GM12878 (cell line): ENCODE results near the gene LNX2. TPM values are rescaled to one million over a fixed set of nuclear protein-coding genes. Genes with fewer than 3 reads are reported as not detected.

Experiments used
- ATAC-seq: fragments of 200-7000 bp; cut with Tn5 transposase; 3 replicates; pipeline ENCODE4 v1.9.1; 2020; ENCODE audit warnings: mild to moderate bottlenecking, moderate library complexity
- BruUV-seq: library from RNA; stranded (reverse); fragments of 400-500 nt; replicated peaks from 2 replicates; lab custom pipeline; 2021; lab: Mats Ljungman, UMichigan
- CTCF ChIA-PET: fragments of 300-600 bp; sonication (Branson Sonifier 250); formaldehyde crosslinking; extraction: SDS; loops from one replicate; lab custom pipeline; 2021; ENCODE audit warnings: inconsistent platforms; lab: Yijun Ruan, JAX
- POLR2A ChIA-PET: fragments of 350-600 bp; formaldehyde crosslinking; extraction: SDS; loops from one replicate; lab custom pipeline; 2021; ENCODE audit warnings: inconsistent platforms; lab: Charles Lee
- RAD21 ChIA-PET: fragments of 300-600 bp; sonication (Branson Sonifier 250); formaldehyde crosslinking; loops from one replicate; lab custom pipeline; 2023; ENCODE audit warnings: antibody characterized with exemption; ENCODE audit not compliant: unreplicated experiment; lab: Charles Lee
- SMC1A ChIA-PET: fragments of 300-600 bp; sonication (Branson Sonifier 250); formaldehyde crosslinking; loops from one replicate; lab custom pipeline; 2023; ENCODE audit not compliant: unreplicated experiment, uncharacterized antibody; lab: Charles Lee
- DNase-seq: peaks from one replicate; pipeline ENCODE4 v3.0.0-alpha.2; 2011; ENCODE audit warnings: low read depth, low spot score
- FAIRE-seq: peaks from 3 replicates; lab custom pipeline; 2011; peaks lifted over from hg19 to GRCh38; lab: Jason Lieb, UNC
- H2AFZ ChIP-seq: 2 replicates; pipeline ENCODE4 v1.6.0; 2011; ENCODE audit warnings: low read depth, low read length, control low read depth; ENCODE audit not compliant: control insufficient read depth
- H3K27ac ChIP-seq: 2 replicates; pipeline ENCODE4 v1.5.1; 2011; ENCODE audit warnings: control low read depth; ENCODE audit not compliant: control insufficient read depth, insufficient read depth
- H3K27me3 ChIP-seq, 2 experiments: replicated peaks in 1 of 2; 2 replicates each; pipeline versions ENCODE4 v1.6.0 to v1.6.1; 2011; ENCODE audit warnings: low read length in 1 of 2; ENCODE audit not compliant: control insufficient read depth in 2 of 2, insufficient read depth in 2 of 2
- H3K36me3 ChIP-seq, 2 experiments: 2 replicates each; pipeline ENCODE4 v1.5.1; 2011; ENCODE audit warnings: low read length in 1 of 2; ENCODE audit not compliant: control insufficient read depth in 2 of 2, insufficient read depth in 2 of 2
- H3K4me1 ChIP-seq: 2 replicates; pipeline ENCODE4 v1.6.1; 2011; ENCODE audit warnings: mild to moderate bottlenecking, low read length, moderate library complexity, mixed read lengths; ENCODE audit not compliant: control insufficient read depth, insufficient read depth
- H3K4me2 ChIP-seq: 2 replicates; pipeline ENCODE4 v1.6.0; 2011; ENCODE audit warnings: control low read depth; ENCODE audit not compliant: control insufficient read depth, insufficient read depth
- H3K4me3 ChIP-seq: fragments of 200-600 bp; sonication (generic); 2 replicates; pipeline ENCODE4 v1.5.1; 2016
- H3K79me2 ChIP-seq: 2 replicates; pipeline ENCODE4 v1.6.0; 2011; ENCODE audit warnings: low read length; ENCODE audit not compliant: control insufficient read depth, insufficient read depth
- H3K9ac ChIP-seq: 2 replicates; pipeline ENCODE4 v1.8.0; 2011; ENCODE audit warnings: low read length, control low read depth, mixed read lengths; ENCODE audit not compliant: control insufficient read depth, insufficient read depth
- H3K9me3 ChIP-seq: replicated peaks from 3 replicates; pipeline ENCODE4 v1.5.1; 2011; ENCODE audit warnings: mild to moderate bottlenecking, low read length; ENCODE audit not compliant: control insufficient read depth, insufficient read depth
- H4K20me1 ChIP-seq: 2 replicates; pipeline ENCODE4 v1.6.0; 2011; ENCODE audit not compliant: control insufficient read depth, insufficient read depth
- ATF7 ChIP-seq: fragments of 450-650 bp; IDR thresholded peaks from 2 replicates; pipeline ENCODE4 v1.6.1; 2016; ENCODE audit warnings: low read depth, mild to moderate bottlenecking
- BACH1 ChIP-seq: fragments of 450-650 bp; IDR thresholded peaks from 2 replicates; pipeline ENCODE4 v1.6.1; 2017; ENCODE audit warnings: mild to moderate bottlenecking, borderline replicate concordance
- BMI1 ChIP-seq: fragments of 450-650 bp; IDR thresholded peaks from 2 replicates; pipeline ENCODE4 v1.6.1; 2016; ENCODE audit warnings: mild to moderate bottlenecking, moderate library complexity, borderline replicate concordance
- CBX5 ChIP-seq: sonication (generic); IDR thresholded peaks from 2 replicates; pipeline ENCODE4 v1.6.1; 2016; ENCODE audit warnings: low read depth, moderate library complexity, mild to moderate bottlenecking, inconsistent platforms
- HDAC2 ChIP-seq: fragments of 200-600 bp; sonication (generic); IDR thresholded peaks from 2 replicates; pipeline ENCODE4 v1.6.1; 2017
- JUNB ChIP-seq: IDR thresholded peaks from 2 replicates; pipeline ENCODE4 v1.6.1; 2016; ENCODE audit warnings: antibody characterized with exemption, mild to moderate bottlenecking
- MEF2A ChIP-seq: IDR thresholded peaks from 2 replicates; pipeline ENCODE4 v1.6.1; 2011; ENCODE audit warnings: low read depth, mild to moderate bottlenecking, low read length, moderate library complexity; ENCODE audit not compliant: insufficient read depth
- POLR2A ChIP-seq: IDR thresholded peaks from 2 replicates; pipeline ENCODE4 v1.6.1; 2011; ENCODE audit warnings: low read depth, mild to moderate bottlenecking, low read length
- POLR2AphosphoS2 ChIP-seq: IDR thresholded peaks from 2 replicates; pipeline ENCODE4 v1.6.1; 2011; ENCODE audit warnings: low read depth, mild to moderate bottlenecking, low read length, improper control_type of control experiment, moderate library complexity
- RAD51 ChIP-seq: fragments of 450-650 bp; IDR thresholded peaks from 2 replicates; pipeline ENCODE4 v1.6.1; 2016; ENCODE audit warnings: moderate library complexity, mild to moderate bottlenecking, inconsistent platforms
- SREBF2 ChIP-seq: IDR thresholded peaks from 2 replicates; pipeline ENCODE4 v1.6.1; 2012; ENCODE audit warnings: mild to moderate bottlenecking, low read length
- TARDBP ChIP-seq: IDR thresholded peaks from 2 replicates; pipeline ENCODE4 v1.6.1; 2016; ENCODE audit warnings: borderline replicate concordance
- TCF3 ChIP-seq: IDR thresholded peaks from 2 replicates; pipeline ENCODE4 v1.6.1; 2012; ENCODE audit warnings: low read depth, mild to moderate bottlenecking, low read length, borderline replicate concordance; ENCODE audit not compliant: insufficient read depth
- WGBS: methylation state at CpG from one replicate; pipeline ENCODE4 v1.1.6; 2016; ENCODE audit warnings: low lambda C conversion rate; ENCODE audit not compliant: insufficient replicate concordance, insufficient coverage; ENCODE audit errors: missing lambda C conversion rate; 5-methylcytosine and 5-hydroxymethylcytosine counted together
- in situ Hi-C: fragments of 300-500 bp; cut with MboI; formaldehyde crosslinking; loops from 9 replicates; pipeline ENCODE4 v1.14.3; 2018; ENCODE audit warnings: mixed read lengths
- intact Hi-C: fragments of 100-400 bp; cut with micrococcal nuclease; formaldehyde crosslinking; loops from one replicate; pipeline ENCODE4 v1.14.2; 2022; ENCODE audit not compliant: unreplicated experiment
- polyA plus RNA-seq, 11 experiments: library from polyadenylated mRNA; depleted of rRNA in 4 of 11; unstranded in 6 of 11; stranded (reverse) in 5 of 11; fragments of >200 nt; fragmentation: Nextera tagmentation in 4 of 11; fragmentation: Illumina TruSeq in 1 of 11; extraction: Ambion mirVana in 4 of 11; extraction: Trizol in 1 of 11; gene quantifications; 1 replicate in 1 of 11; 2 replicates in 10 of 11; pipeline versions ENCODE4 v1.2.1 to v1.2.3, GENCODE V29; 2011 to 2016; ENCODE audit warnings: inconsistent platforms in 2 of 11, missing spikeins in 2 of 11, low read depth in 1 of 11
- total RNA-seq, 4 experiments: library from RNA; depleted of rRNA in 3 of 4; stranded (reverse); fragments of >200 nt in 3 of 4; fragmentation: Illumina TruSeq in 1 of 4; extraction: Trizol in 1 of 4; gene quantifications; 2 replicates each; pipeline versions ENCODE4 v1.2.1 to v1.2.3, GENCODE V29; 2013 to 2021
- TF ChIP-seq, protein P1 (sequence below): IDR thresholded peaks from 2 replicates; pipeline ENCODE4 v1.6.1; 2011; ENCODE audit warnings: borderline replicate concordance, low read depth, mild to moderate bottlenecking, moderate library complexity, mixed read lengths, low read length; ENCODE audit not compliant: insufficient read depth; ENCODE audit errors: extremely low read length
- TF ChIP-seq, protein P2 (sequence below): fragments of 450-650 bp; conservative IDR thresholded peaks from 2 replicates; pipeline ENCODE4 v1.6.1; 2017; ENCODE audit warnings: mild to moderate bottlenecking, moderate library complexity
- TF ChIP-seq, protein P3 (sequence below): fragments of 450-650 bp; IDR thresholded peaks from 2 replicates; pipeline ENCODE4 v1.6.1; 2016; ENCODE audit warnings: mild to moderate bottlenecking
- TF ChIP-seq, protein P4 (sequence below): fragments of 450-650 bp; IDR thresholded peaks from 2 replicates; pipeline ENCODE4 v1.6.1; 2017; ENCODE audit warnings: mild to moderate bottlenecking, low read depth, inconsistent platforms; ENCODE audit not compliant: poor library complexity, severe bottlenecking

Gene LNX2
- total and polyA plus RNA-seq, 10 of the 15 experiments (the other 5 are each of a cell fraction or from before 2014, with no cell fraction given): 1.3 to 7.7 (median 4.4) TPM

DNA sequence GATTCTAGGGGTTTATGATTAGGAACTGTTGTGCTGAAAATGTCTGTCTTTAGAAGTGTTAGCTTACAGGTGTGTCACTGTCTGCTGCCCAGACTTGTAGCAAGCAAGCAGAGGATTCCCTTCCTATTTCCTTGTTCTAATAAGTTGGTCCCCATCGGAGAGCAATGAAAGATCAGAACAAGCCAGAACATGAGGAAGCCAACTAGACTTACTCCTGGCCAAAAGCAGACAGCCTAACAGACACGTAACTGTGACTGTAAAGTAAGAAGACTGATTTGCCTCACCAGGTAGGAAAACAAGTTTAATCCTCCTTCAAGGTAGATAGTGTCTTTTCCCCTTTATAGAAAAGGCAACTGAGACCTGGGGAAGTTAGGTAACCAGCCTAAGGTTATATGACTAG lies 13.9 kb upstream of the LNX2 start:
- Histone ChIP-seq H3K27me3 (no peaks in the 10 kb centered on the region), H4K20me1 (peaks cover 3% of the 10 kb centered on the region; the same call in 1 of the 2 replicates), H3K9me3 (no peaks in the 10 kb centered on the region), H3K9ac (no peak overlapping the region), H3K36me3 (peaks cover 0 to 13% of the 10 kb centered on the region in 2 experiments; a peak in 2 of 4 replicates), H3K79me2 (peaks cover 13% of the 10 kb centered on the region), H3K4me2 (no peak overlapping the region), H3K4me3 (no peak overlapping the region), H3K27ac (no peak overlapping the region), H3K4me1 (no peaks in the 10 kb centered on the region), H2AFZ (no peak overlapping the region)
- RAD21 ChIA-PET: interaction anchor here (0.8 kb wide), 1 partner anchor 28 kb away, joined by 3 read pairs; no protein-coding TSS in a partner anchor
- CTCF ChIA-PET: interaction anchor here (1.9 kb wide), 1 partner anchor 9 kb away, joined by 4 read pairs; no protein-coding TSS in a partner anchor
- DNase-seq (no peak), FAIRE-seq (no peak), ATAC-seq (no peak)
- POLR2A ChIA-PET: no interaction called here
- SMC1A ChIA-PET: interaction anchor here (0.7 to 1.5 kb wide), 3 partner anchors 12 to 36 kb away, joined by 3 to 4 read pairs (median 3); no protein-coding TSS in a partner anchor
- intact Hi-C loops: no loop called here
- WGBS: 71% methylated on average over 2 of the region's 2 CpGs
- no TSS peak for BruUV-seq
- TF ChIP-seq, protein P1, sequence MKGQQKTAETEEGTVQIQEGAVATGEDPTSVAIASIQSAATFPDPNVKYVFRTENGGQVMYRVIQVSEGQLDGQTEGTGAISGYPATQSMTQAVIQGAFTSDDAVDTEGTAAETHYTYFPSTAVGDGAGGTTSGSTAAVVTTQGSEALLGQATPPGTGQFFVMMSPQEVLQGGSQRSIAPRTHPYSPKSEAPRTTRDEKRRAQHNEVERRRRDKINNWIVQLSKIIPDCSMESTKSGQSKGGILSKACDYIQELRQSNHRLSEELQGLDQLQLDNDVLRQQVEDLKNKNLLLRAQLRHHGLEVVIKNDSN: no peak
- TF ChIP-seq BMI1 (no peak), TCF3 (no peak), TARDBP (no peak), POLR2AphosphoS2 (no peak), CBX5 (no peak), HDAC2 (no peak), MEF2A (no peak), BACH1 (no peak), POLR2A (no peak), RAD51 (no peak), SREBF2 (no peak), JUNB (no peak), ATF7 (no peak)
- TF ChIP-seq, protein P2, sequence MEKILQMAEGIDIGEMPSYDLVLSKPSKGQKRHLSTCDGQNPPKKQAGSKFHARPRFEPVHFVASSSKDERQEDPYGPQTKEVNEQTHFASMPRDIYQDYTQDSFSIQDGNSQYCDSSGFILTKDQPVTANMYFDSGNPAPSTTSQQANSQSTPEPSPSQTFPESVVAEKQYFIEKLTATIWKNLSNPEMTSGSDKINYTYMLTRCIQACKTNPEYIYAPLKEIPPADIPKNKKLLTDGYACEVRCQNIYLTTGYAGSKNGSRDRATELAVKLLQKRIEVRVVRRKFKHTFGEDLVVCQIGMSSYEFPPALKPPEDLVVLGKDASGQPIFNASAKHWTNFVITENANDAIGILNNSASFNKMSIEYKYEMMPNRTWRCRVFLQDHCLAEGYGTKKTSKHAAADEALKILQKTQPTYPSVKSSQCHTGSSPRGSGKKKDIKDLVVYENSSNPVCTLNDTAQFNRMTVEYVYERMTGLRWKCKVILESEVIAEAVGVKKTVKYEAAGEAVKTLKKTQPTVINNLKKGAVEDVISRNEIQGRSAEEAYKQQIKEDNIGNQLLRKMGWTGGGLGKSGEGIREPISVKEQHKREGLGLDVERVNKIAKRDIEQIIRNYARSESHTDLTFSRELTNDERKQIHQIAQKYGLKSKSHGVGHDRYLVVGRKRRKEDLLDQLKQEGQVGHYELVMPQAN: no peak
- TF ChIP-seq, protein P3, sequence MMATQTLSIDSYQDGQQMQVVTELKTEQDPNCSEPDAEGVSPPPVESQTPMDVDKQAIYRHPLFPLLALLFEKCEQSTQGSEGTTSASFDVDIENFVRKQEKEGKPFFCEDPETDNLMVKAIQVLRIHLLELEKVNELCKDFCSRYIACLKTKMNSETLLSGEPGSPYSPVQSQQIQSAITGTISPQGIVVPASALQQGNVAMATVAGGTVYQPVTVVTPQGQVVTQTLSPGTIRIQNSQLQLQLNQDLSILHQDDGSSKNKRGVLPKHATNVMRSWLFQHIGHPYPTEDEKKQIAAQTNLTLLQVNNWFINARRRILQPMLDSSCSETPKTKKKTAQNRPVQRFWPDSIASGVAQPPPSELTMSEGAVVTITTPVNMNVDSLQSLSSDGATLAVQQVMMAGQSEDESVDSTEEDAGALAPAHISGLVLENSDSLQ: no peak
- TF ChIP-seq, protein P4, sequence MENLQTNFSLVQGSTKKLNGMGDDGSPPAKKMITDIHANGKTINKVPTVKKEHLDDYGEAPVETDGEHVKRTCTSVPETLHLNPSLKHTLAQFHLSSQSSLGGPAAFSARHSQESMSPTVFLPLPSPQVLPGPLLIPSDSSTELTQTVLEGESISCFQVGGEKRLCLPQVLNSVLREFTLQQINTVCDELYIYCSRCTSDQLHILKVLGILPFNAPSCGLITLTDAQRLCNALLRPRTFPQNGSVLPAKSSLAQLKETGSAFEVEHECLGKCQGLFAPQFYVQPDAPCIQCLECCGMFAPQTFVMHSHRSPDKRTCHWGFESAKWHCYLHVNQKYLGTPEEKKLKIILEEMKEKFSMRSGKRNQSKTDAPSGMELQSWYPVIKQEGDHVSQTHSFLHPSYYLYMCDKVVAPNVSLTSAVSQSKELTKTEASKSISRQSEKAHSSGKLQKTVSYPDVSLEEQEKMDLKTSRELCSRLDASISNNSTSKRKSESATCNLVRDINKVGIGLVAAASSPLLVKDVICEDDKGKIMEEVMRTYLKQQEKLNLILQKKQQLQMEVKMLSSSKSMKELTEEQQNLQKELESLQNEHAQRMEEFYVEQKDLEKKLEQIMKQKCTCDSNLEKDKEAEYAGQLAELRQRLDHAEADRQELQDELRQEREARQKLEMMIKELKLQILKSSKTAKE: no peak
- in situ Hi-C loops: no loop called here
